Epithelial cell of esophagus (primary cell): ENCODE results near the gene SH2D3A.
A peak's percentile ranks its signal among the peaks of the same experiment; 100 is the strongest.

Experiments used
- DNase-seq: peaks from one replicate; pipeline ENCODE4 v3.0.0; 2010; ENCODE audit warnings: low read depth
- H3K4me3 ChIP-seq: 2 replicates; pipeline ENCODE4 v1.5.1; 2011; ENCODE audit warnings: mild to moderate bottlenecking, low read length, control low read depth
- TF ChIP-seq, protein P1 (sequence below): IDR thresholded peaks from 2 replicates; pipeline ENCODE4 v1.5.1; 2011; ENCODE audit warnings: low read depth, mild to moderate bottlenecking, low read length, control low read depth, inconsistent platforms; ENCODE audit not compliant: insufficient read depth; ENCODE audit errors: missing control alignments

SH2D3A gene

DNA sequence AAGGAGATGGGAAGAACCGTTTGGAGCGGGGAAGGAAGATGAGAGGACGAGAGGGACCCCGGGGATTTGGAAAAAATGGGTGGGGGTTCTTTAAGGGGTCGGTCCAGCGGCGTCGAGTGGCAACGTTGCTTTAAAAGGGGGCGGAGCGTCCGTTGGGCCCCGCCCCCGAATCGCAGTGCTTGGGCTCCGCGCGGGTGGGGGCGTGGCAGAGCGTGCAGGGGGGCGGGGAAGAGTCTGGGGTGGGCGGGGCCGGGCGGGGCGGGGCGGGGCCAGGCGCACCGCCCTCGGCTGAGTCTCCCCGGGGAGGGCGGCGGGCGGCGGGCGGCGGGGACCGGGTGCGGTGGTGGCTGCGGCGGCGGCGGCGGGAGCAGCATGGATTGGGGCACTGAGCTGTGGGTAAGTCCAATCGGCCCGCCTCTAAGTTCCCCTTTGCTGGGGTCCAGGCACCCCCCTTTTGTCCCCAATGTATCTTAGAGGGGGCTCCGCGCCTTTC is 27.8 kb downstream of the SH2D3A start, which contains the start of gene TRIP10:
TRIP10 (plus strand) TSS at position 291 of the 493 bp plus-strand sequence; CDS start at position 373, 82 bp downstream.
- TF ChIP-seq, protein P1, sequence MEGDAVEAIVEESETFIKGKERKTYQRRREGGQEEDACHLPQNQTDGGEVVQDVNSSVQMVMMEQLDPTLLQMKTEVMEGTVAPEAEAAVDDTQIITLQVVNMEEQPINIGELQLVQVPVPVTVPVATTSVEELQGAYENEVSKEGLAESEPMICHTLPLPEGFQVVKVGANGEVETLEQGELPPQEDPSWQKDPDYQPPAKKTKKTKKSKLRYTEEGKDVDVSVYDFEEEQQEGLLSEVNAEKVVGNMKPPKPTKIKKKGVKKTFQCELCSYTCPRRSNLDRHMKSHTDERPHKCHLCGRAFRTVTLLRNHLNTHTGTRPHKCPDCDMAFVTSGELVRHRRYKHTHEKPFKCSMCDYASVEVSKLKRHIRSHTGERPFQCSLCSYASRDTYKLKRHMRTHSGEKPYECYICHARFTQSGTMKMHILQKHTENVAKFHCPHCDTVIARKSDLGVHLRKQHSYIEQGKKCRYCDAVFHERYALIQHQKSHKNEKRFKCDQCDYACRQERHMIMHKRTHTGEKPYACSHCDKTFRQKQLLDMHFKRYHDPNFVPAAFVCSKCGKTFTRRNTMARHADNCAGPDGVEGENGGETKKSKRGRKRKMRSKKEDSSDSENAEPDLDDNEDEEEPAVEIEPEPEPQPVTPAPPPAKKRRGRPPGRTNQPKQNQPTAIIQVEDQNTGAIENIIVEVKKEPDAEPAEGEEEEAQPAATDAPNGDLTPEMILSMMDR = no peak
- peak; percentile 78 for DNase-seq
- H3K4me3 ChIP-seq = peak within 1 kb of the TSS; percentile 81

DNA sequence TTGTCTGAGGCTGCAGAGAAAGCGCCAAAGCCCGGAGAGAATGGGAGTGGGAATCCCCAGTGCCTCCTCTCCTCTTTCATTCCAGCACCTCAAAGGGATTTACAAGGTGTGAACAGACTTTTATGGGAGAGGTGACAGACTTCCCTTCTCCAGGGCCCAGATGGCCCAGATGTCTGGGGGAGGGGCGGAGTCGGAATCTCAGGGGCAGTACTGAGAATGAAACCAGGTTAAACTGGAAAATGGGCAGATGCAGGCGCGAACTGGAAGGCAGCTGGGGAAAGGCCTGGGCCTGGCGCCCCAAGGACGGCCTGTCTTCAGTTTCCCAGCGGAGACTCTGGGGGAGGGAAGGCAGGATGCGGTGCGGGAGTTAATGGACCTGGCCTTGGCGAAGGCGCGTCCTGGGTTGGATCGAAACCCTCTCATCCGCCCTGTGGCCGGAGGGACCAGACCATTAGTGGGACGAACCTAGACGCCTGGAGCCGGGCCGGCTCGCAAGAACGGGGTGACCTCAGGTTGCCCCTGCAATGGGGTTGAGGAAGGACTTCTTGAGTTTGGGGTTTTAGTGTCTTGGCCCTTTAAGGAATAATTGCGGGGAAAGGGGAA is 28.3 kb downstream of the SH2D3A start:
- peak; percentile 34 for DNase-seq
- H3K4me3 ChIP-seq = peak overlapping the region; percentile 44
- TF ChIP-seq, protein P1 = no peak

DNA sequence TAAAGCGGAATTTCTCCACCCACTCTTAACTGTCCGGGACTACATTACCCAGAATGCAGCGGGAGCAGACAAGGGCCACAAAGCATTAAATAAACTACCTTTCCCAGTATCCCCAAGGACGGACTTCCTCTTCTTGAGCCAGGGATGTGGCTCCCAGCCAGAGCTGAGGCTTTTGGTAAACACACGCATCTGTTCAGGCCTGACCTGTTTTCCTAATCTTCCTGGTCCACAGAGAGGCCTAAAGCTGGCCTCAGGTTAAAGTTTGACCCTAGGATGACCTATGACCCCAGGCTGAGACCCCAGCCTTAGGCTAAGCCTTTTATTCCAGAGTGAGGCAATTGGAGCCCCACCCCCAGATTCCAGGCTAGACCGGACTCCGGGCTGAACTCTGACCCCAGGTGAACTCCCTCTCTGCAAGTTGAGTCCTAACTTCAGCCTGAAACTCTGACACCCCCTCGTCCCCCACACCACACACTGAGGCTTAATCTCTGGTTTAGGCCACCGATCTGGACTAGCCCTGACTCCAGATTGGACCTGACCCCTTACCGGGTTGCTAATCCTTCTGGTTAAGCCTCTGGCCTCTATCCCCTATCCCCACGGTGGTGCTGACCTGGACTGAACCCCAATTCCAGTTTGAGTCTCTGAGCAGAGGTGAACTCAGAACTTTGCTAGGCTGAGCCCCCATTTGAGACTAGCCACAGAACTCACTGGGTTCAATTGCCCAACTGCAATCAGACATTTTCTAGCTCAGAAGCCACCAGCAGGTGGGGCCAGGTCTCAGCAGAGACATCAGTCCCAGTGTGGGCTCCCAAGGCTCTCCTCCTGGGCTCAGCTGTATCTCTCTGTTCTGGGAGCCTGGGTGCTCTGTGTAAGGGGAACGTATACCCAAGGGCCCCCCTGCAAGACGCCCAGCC is 29.1 kb downstream of the SH2D3A start:
- DNase-seq = peak; percentile 90
- TF ChIP-seq, protein P1 = peak; percentile 87
- H3K4me3 ChIP-seq = no peak overlapping the region

DNA sequence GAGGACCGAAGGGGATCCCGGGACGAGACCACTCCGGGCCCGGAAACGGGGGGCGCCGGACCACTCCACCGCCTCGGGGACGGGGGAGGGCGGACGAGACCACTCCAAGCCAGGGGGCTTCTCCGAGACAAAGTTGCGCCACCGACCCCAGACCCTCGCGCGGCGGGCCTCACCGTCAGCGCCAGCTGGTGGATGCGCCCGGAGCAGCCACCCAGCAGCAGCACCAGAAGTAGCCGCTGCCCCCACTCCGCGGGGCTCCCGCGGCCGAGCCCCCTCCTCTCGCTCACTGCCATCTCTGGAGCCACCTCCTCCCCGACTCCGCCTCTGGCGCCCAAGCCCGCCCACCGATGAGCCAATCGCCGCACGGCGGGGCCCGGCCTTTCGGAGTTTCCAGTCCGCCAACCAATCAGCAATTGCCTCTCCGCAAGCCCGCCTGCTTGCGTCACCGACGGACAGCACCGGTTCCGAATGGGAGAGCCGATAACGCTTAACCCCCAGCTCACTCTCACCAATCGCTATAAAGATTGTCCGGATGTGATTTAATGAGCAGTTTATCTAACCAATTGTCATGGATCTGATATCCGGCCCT is 29.9 kb downstream of the SH2D3A start, which contains the start of gene GPR108:
GPR108 (minus strand) TSS at position 297 of the 589 bp plus-strand sequence; CDS start at position 293, 4 bp downstream.
- TF ChIP-seq, protein P1 = no peak
- peak within 1 kb of the TSS; percentile 82 for H3K4me3 ChIP-seq
- DNase-seq = peak; percentile 100

DNA sequence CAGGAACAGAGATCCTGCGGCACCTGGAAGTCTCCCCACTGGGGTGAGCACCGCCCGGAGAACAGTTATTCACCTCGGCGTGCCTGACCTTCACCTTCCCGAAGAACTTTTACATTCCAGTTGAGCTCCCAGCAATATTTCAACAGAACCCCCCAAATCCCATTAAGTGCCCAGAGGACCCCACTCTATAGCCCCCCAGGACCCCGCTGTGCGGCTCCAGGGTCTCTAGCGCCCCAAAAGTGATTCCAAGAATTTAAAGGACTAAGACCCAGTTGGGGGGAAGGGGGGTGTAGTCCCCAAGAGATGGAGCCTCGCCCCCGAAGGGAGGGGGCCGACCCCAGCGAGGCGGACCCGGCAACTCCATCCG is 30.3 kb downstream of the SH2D3A start:
- DNase-seq = no peak
- peak overlapping the region; percentile 82 for H3K4me3 ChIP-seq
- TF ChIP-seq, protein P1 = no peak

DNA sequence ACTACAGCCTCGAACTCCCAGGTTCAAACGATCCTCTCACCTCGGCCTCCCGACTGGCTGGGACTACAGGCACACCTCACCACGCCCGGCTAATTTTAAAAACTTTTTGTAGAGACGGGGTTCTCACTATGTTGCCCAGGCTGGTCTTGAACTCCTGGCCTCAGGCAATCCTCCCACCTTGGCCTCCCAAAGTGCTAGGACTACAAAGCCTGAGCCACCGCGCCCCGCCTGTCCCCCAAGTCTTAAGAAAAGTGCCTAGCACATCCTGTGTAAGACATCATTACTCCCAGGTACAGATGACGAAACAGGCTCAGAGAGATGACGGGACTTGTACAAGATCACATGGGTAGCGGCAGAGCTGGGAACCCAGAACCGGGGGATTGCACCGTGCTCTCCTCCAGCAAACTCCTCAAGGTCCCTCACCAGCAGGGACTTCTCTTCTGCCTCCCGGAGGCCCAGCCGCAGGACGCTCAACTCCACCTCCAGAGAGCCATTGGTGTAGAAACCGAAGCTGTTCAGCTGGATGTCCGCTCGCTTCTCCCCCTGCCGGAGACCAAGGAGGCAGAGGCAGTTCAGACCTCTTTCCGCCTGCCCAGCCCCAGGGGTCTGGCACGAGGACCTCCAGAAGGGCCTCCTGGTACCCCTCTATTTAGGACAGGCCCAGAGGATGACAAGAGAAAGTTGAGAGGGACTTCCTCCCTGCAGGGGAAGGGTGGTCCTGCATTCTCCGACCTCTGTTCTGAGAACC is 30.9 kb downstream of the SH2D3A start:
- TF ChIP-seq, protein P1 = peak; percentile 78
- H3K4me3 ChIP-seq = peak overlapping the region; percentile 82
- peak; percentile 90 for DNase-seq
